HG03565 (cell line): ENCODE results near the gene MUC2.

Experiments used
- ATAC-seq: cut with Tn5 transposase; IDR thresholded peaks from one replicate; pipeline ENCODE4 v1.9.1; 2021; ENCODE audit warnings: mild to moderate bottlenecking, moderate library complexity; ENCODE audit not compliant: unreplicated experiment

The MUC2 gene

GRCh38 chr11:1050581-1051355 is 23.9 kb upstream of the MUC2 start:
- no peak for ATAC-seq

GRCh38 chr11:1051356-1052132 is 23.1 kb upstream of the MUC2 start:
- no peak for ATAC-seq

GRCh38 chr11:1052133-1053011 is 22.3 kb upstream of the MUC2 start:
- no peak for ATAC-seq

GRCh38 chr11:1053121-1053901 is 21.4 kb upstream of the MUC2 start:
- no peak for ATAC-seq

GRCh38 chr11:1054143-1055108 is 20.2 kb upstream of the MUC2 start:
- ATAC-seq = no peak

- no peak for ATAC-seq
Measured at GRCh38 chr11:1055109-1055703, 19.5 kb upstream of the MUC2 start.

- ATAC-seq = no peak
Measured at GRCh38 chr11:1055990-1056771, 18.5 kb upstream of the MUC2 start.

GRCh38 chr11:1057806-1058205 is 16.9 kb upstream of the MUC2 start:
- ATAC-seq = no peak

GRCh38 chr11:1059759-1060158 is 14.9 kb upstream of the MUC2 start:
- ATAC-seq = no peak

- ATAC-seq = no peak
Measured at GRCh38 chr11:1060410-1060809, 14.3 kb upstream of the MUC2 start.

- no peak for ATAC-seq
Measured at GRCh38 chr11:1060852-1061616, 13.6 kb upstream of the MUC2 start.

- no peak for ATAC-seq
Measured at GRCh38 chr11:1062075-1062820, 12.4 kb upstream of the MUC2 start.

- no peak for ATAC-seq
Measured at GRCh38 chr11:1064167-1064566, 10.5 kb upstream of the MUC2 start.

GRCh38 chr11:1067812-1068496 is 6.7 kb upstream of the MUC2 start:
- ATAC-seq = no peak

- no peak for ATAC-seq
Measured at GRCh38 chr11:1069740-1070139, 4.9 kb upstream of the MUC2 start.
